HCT116 (cell line): ENCODE results near the gene GRHPR. TPM values are rescaled to one million over a fixed set of nuclear protein-coding genes. Genes with fewer than 3 reads are reported as not detected.

Experiments used
- ATAC-seq: fragments of 200-7000 bp; cut with Tn5 transposase; 2 replicates; pipeline ENCODE4 v1.9.1; 2020; ENCODE audit warnings: mild to moderate bottlenecking, moderate library complexity
- BruUV-seq: library from RNA; stranded (reverse); fragments of 400-500 nt; replicated peaks from 2 replicates; lab custom pipeline; 2021; lab: Mats Ljungman, UMichigan
- CTCF ChIA-PET: fragments of 300-600 bp; sonication (Branson Sonifier 250); formaldehyde crosslinking; loops from one replicate; lab custom pipeline; 2021; ENCODE audit warnings: antibody characterized with exemption; lab: Charles Lee
- POLR2A ChIA-PET: fragments of 300-600, 350-600 bp; sonication (Branson Sonifier 250); formaldehyde crosslinking; loops from one replicate; lab custom pipeline; 2021; ENCODE audit warnings: antibody characterized with exemption; lab: Charles Lee
- RAD21 ChIA-PET, 2 experiments: fragments of 300-600 bp; sonication (Branson Sonifier 250); formaldehyde crosslinking; loops; one replicate each; lab custom pipeline; 2023; ENCODE audit warnings: low total read pairs in 2 of 2; ENCODE audit not compliant: uncharacterized antibody in 2 of 2, unreplicated experiment in 2 of 2, low non-redundant PET in 1 of 2; lab: Charles Lee
- DNase-seq: peaks from one replicate; pipeline ENCODE4 v3.0.0-alpha.2; 2010; ENCODE audit warnings: low read depth, low spot score
- H2AFZ ChIP-seq: fragments of 200-600 bp; shearing (Covaris generic), sonication (generic); 2 replicates; pipeline ENCODE4 v1.6.1; 2017; ENCODE audit warnings: low read depth, mixed run types, mixed read lengths, antibody characterized with exemption, low read length; ENCODE audit not compliant: poor library complexity, severe bottlenecking
- H3K27ac ChIP-seq: 2 replicates; pipeline ENCODE4 v1.5.1; 2012; ENCODE audit warnings: low read depth, low read length
- H3K27me3 ChIP-seq: fragments of 200-600 bp; sonication (generic); 2 replicates; pipeline ENCODE4 v1.6.1; 2016; ENCODE audit warnings: mixed run types, low read length, mixed read lengths; ENCODE audit not compliant: insufficient read depth
- H3K36me3 ChIP-seq, 2 experiments: fragments of 200-500 bp in 1 of 2; fragments of 200-600 bp in 1 of 2; sonication (Bioruptor generic) in 1 of 2; sonication (generic) in 1 of 2; 2 replicates each; pipeline versions ENCODE4 v1.5.1 to v1.6.1; 2014 to 2016; ENCODE audit warnings: low read length in 2 of 2, inconsistent platforms in 1 of 2, mixed read lengths in 1 of 2, mixed run types in 1 of 2; ENCODE audit not compliant: insufficient read depth in 2 of 2, control insufficient read depth in 1 of 2
- H3K4me1 ChIP-seq, 2 experiments: fragments of 200-600 bp in 1 of 2; sonication (generic) in 1 of 2; 2 replicates each; pipeline versions ENCODE4 v1.5.1 to v1.6.1; 2012 to 2017; ENCODE audit warnings: low read length in 2 of 2, inconsistent platforms in 1 of 2, mild to moderate bottlenecking in 1 of 2, mixed read lengths in 1 of 2, mixed run types in 1 of 2, moderate library complexity in 1 of 2; ENCODE audit not compliant: insufficient read depth in 2 of 2, control insufficient read depth in 1 of 2
- H3K4me2 ChIP-seq: fragments of 200-600 bp; sonication (generic); 2 replicates; pipeline ENCODE4 v1.6.1; 2017; ENCODE audit warnings: mixed run types, low read length, mixed read lengths
- H3K4me3 ChIP-seq, 2 experiments: fragments of 200-600 bp in 1 of 2; sonication (generic) in 1 of 2; replicated peaks in 1 of 2; 2 replicates each; pipeline ENCODE4 v1.5.1; 2011 to 2016; ENCODE audit warnings: low read length in 2 of 2, control low read depth in 1 of 2, low read depth in 1 of 2, mild to moderate bottlenecking in 1 of 2, mixed read lengths in 1 of 2, mixed run types in 1 of 2
- H3K79me2 ChIP-seq: fragments of 200-600 bp; sonication (generic); 2 replicates; pipeline ENCODE4 v1.6.1; 2017; ENCODE audit warnings: mild to moderate bottlenecking, mixed run types, low read length, moderate library complexity, mixed read lengths; ENCODE audit not compliant: insufficient read depth
- H3K9ac ChIP-seq: fragments of 200-600 bp; sonication (generic); 2 replicates; pipeline ENCODE4 v1.6.1; 2016; ENCODE audit warnings: low read length, mixed read lengths
- H3K9me2 ChIP-seq: fragments of 200-600 bp; sonication (generic), shearing (Covaris generic); 2 replicates; pipeline ENCODE4 v1.6.1; 2017; ENCODE audit warnings: mixed run types, mild to moderate bottlenecking, moderate library complexity; ENCODE audit not compliant: insufficient read depth
- H3K9me3 ChIP-seq, 2 experiments: fragments of 200-500 bp in 1 of 2; fragments of 200-600 bp in 1 of 2; sonication (Bioruptor generic) in 1 of 2; sonication (generic) in 1 of 2; 2 replicates each; pipeline ENCODE4 v1.6.1; 2014 to 2017; ENCODE audit warnings: low read length in 2 of 2, mixed read lengths in 2 of 2, inconsistent platforms in 1 of 2, low read depth in 1 of 2, mild to moderate bottlenecking in 1 of 2, mixed run types in 1 of 2, moderate library complexity in 1 of 2; ENCODE audit not compliant: control insufficient read depth in 1 of 2, insufficient read depth in 1 of 2
- H4K20me1 ChIP-seq: fragments of 200-600 bp; sonication (generic), shearing (Covaris generic); 2 replicates; pipeline ENCODE4 v1.6.1; 2017; ENCODE audit warnings: mixed run types, mild to moderate bottlenecking, moderate library complexity; ENCODE audit not compliant: insufficient read depth
- CEBPB ChIP-seq: IDR thresholded peaks from 2 replicates; pipeline ENCODE4 v1.6.1; 2012; ENCODE audit warnings: low read depth
- EGR1 ChIP-seq: IDR thresholded peaks from 2 replicates; pipeline ENCODE4 v1.6.1; 2012; ENCODE audit warnings: low read depth
- FOSL1 ChIP-seq: IDR thresholded peaks from 2 replicates; pipeline ENCODE4 v1.6.1; 2012; ENCODE audit warnings: low read depth
- JUND ChIP-seq: IDR thresholded peaks from 2 replicates; pipeline ENCODE4 v1.6.1; 2012
- RAD21 ChIP-seq: IDR thresholded peaks from 2 replicates; pipeline ENCODE4 v1.6.1; 2012; ENCODE audit warnings: low read depth, mild to moderate bottlenecking
- REST ChIP-seq: IDR thresholded peaks from 2 replicates; pipeline ENCODE4 v1.6.1; 2012; ENCODE audit warnings: low read depth
- SIN3A ChIP-seq: IDR thresholded peaks from 2 replicates; pipeline ENCODE4 v1.6.1; 2012; ENCODE audit warnings: low read depth
- ZBTB33 ChIP-seq: IDR thresholded peaks from 2 replicates; pipeline ENCODE4 v1.6.1; 2011; ENCODE audit warnings: mild to moderate bottlenecking, low read length, moderate library complexity; ENCODE audit not compliant: insufficient replicate concordance; ENCODE audit errors: extremely low read depth
- intact Hi-C: fragments of 100-400 bp; cut with micrococcal nuclease; formaldehyde crosslinking; loops from 2 replicates; pipeline ENCODE4 v1.10.0; 2022
- total RNA-seq: library from RNA; stranded (reverse); gene quantifications from one replicate; pipeline ENCODE4 v1.2.1, GENCODE V29; 2021; ENCODE audit not compliant: unreplicated experiment

Gene GRHPR
- total RNA-seq, 1 experiment from 2014 or later = 106 TPM

DNA sequence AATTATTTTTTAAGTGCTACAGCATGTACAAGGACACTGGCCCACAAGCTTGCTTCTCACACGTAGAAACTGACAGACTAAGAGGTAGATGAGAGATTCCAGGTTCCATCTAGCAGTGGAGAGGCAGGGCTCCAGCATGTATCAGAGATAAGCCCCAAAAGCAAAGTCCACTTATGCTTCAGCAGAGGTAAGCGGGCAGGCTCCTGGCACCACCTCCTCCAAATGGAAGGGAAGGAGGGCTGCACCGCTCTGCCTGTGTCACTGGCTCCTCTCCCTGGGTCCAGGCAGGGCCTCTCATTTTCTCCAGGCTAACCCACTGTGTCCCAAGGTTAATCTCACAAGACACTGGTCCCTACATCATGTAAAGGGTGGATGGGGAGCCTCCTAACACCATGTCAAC is 15.9 kb downstream of the GRHPR start:
- peaks cover 42 to 85% of the 10 kb centered on the region in 2 experiments for H3K36me3 ChIP-seq
- intact Hi-C loops = no loop called here
- BruUV-seq = no TSS peak
- H3K9ac ChIP-seq = no peak overlapping the region
- no peak for TF ChIP-seq ZBTB33
- no peak for TF ChIP-seq EGR1
- TF ChIP-seq CEBPB = no peak
- no peak for TF ChIP-seq RAD21
- no peak for TF ChIP-seq SIN3A
- TF ChIP-seq, all 23 proteins: peak for 0
- Histone ChIP-seq H3K9me3 (no peaks in the 10 kb centered on the region), H3K27me3 (no peaks in the 10 kb centered on the region), H4K20me1 (peaks cover 21% of the 10 kb centered on the region; the same call in 1 of the 2 replicates), H3K79me2 (peaks cover 92% of the 10 kb centered on the region), H3K4me1 (peaks cover 0 to 2% of the 10 kb centered on the region in 2 experiments; a peak in 1 of 4 replicates), H3K4me3 (no peak overlapping the region), H3K4me2 (no peak overlapping the region), H3K27ac (no peak overlapping the region), H3K9me2 (no peaks in the 10 kb centered on the region), H2AFZ (no peak overlapping the region)
- ChIA-PET CTCF (no interaction called here), POLR2A (interaction anchor here (1.1 kb wide), 1 partner anchor 27 kb away, joined by 3 read pairs; the partner anchor contains the start of gene ZBTB5), RAD21 (no interaction called here)
- no peak for DNase-seq
- ATAC-seq = no peak

DNA sequence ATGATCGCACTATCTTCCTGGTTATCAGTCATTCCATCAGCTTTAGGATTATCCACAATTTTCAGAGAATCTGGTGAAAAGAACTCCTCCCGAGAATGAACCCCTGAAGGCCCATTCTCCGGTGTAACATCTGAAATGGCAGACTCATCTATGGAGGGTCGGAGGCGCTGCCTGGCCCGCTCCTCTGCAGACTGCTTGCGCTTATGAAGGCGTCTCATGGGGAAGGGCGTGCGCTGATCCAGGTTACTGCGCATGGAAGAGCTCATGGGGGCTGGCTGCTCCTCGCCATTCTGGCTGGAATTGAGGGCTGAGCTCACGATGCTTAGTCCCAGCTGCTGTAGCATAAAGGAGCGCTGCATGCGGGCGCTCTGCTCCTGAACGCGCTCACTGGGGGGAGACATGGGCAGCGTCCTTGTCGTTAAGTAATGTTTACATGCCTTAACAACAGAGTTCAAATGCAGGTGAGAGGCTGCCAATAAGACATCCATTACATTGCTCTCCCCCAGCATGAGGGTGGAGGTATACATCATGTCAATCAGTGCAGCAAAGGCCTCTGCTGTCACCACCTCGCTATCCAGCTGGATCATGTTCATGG is 19.4 kb downstream of the GRHPR start:
- intact Hi-C loops = no loop called here
- H3K27me3 ChIP-seq = no peaks in the 10 kb centered on the region
- ATAC-seq (no peak), DNase-seq (no peak)
- no TSS peak for BruUV-seq
- no peak overlapping the region for H3K4me2 ChIP-seq
- TF ChIP-seq REST = no peak
- TF ChIP-seq JUND = no peak
- no peak for TF ChIP-seq CEBPB
- TF ChIP-seq RAD21 = no peak
- TF ChIP-seq FOSL1 = no peak
- ChIA-PET POLR2A (no interaction called here), RAD21 (no interaction called here), CTCF (no interaction called here)
- no peak overlapping the region for H3K27ac ChIP-seq
- H3K9ac ChIP-seq = no peak overlapping the region
- H3K9me3 ChIP-seq = no peaks in the 10 kb centered on the region
- H3K9me2 ChIP-seq = no peaks in the 10 kb centered on the region
- peaks cover 34% of the 10 kb centered on the region; the same call in 1 of the 2 replicates for H4K20me1 ChIP-seq
- H3K4me1 ChIP-seq = peaks cover 0 to 19% of the 10 kb centered on the region in 2 experiments; a peak in 3 of 4 replicates
- H3K36me3 ChIP-seq = peaks cover 32 to 68% of the 10 kb centered on the region in 2 experiments
- no peak overlapping the region for H2AFZ ChIP-seq
- peaks cover 99% of the 10 kb centered on the region for H3K79me2 ChIP-seq
- H3K4me3 ChIP-seq = no peak overlapping the region
